GM18951 (cell line): ENCODE data around the gene ATRN.

Experiments used
- POLR2A ChIP-seq: IDR thresholded peaks from 4 replicates; pipeline ENCODE4 v1.6.1; 2011; ENCODE audit warnings: mild to moderate bottlenecking; ENCODE audit not compliant: insufficient read length, insufficient read depth; ENCODE audit errors: extremely low read depth
- in situ Hi-C: fragments of 300-500 bp; cut with MboI; formaldehyde crosslinking; loops from one replicate; pipeline ENCODE4 v1.12.0; 2022; ENCODE audit warnings: low sequenced_read_pairs, mixed read lengths, inconsistent platforms; ENCODE audit not compliant: unreplicated experiment

The ATRN gene

GRCh38 chr20:3622406-3622805, 151.6 kb downstream of the ATRN start:
- in situ Hi-C loops = no loop called here
- TF ChIP-seq POLR2A = no peak

GRCh38 chr20:3627476-3627875, 156.7 kb downstream of the ATRN start:
- in situ Hi-C loops = no loop called here
- TF ChIP-seq POLR2A = no peak

GRCh38 chr20:3628502-3629314, 157.9 kb downstream of the ATRN start:
- no peak for TF ChIP-seq POLR2A
- in situ Hi-C loops = no loop called here

- TF ChIP-seq POLR2A = no peak
- in situ Hi-C loops = no loop called here
Measured at GRCh38 chr20:3629893-3630292, 159.1 kb downstream of the ATRN start.

- no peak for TF ChIP-seq POLR2A
- in situ Hi-C loops = no loop called here
Measured at GRCh38 chr20:3630429-3630828, 159.6 kb downstream of the ATRN start.

GRCh38 chr20:3631534-3631933, 160.7 kb downstream of the ATRN start:
- no peak for TF ChIP-seq POLR2A
- in situ Hi-C loops = no loop called here

- in situ Hi-C loops = no loop called here
- no peak for TF ChIP-seq POLR2A
Measured at GRCh38 chr20:3632311-3633004, 161.6 kb downstream of the ATRN start.

- TF ChIP-seq POLR2A = no peak
- in situ Hi-C loops = no loop called here
Measured at GRCh38 chr20:3633913-3634478, 163.2 kb downstream of the ATRN start.

- in situ Hi-C loops = no loop called here
- TF ChIP-seq POLR2A = no peak
Measured at GRCh38 chr20:3635346-3635745, 164.5 kb downstream of the ATRN start.

GRCh38 chr20:3640259-3640658, 169.4 kb downstream of the ATRN start:
- TF ChIP-seq POLR2A = no peak
- in situ Hi-C loops = no loop called here

GRCh38 chr20:3645309-3646066, 174.7 kb downstream of the ATRN start:
- no peak for TF ChIP-seq POLR2A
- in situ Hi-C loops = no loop called here

GRCh38 chr20:3646067-3646440, 175.2 kb downstream of the ATRN start:
- in situ Hi-C loops = no loop called here
- TF ChIP-seq POLR2A = no peak

GRCh38 chr20:3646651-3647050, 175.8 kb downstream of the ATRN start:
- TF ChIP-seq POLR2A = no peak
- in situ Hi-C loops = no loop called here
